AG10803 (cell line): Measurements from ENCODE around the gene FOLR2.

Experiments
- DNase-seq: peaks from one replicate; pipeline ENCODE4 v3.0.0; 2010; ENCODE audit warnings: low read depth
- H3K4me3 ChIP-seq: 2 replicates; pipeline ENCODE4 v1.5.1; 2011; ENCODE audit warnings: mild to moderate bottlenecking, low read length, control low read depth
- CTCF ChIP-seq: conservative IDR thresholded peaks from 2 replicates; pipeline ENCODE4 v1.5.1; 2011; ENCODE audit warnings: mild to moderate bottlenecking, low read length, control low read depth, inconsistent platforms

The FOLR2 gene

GRCh38 chr11:72267956-72268617 lies 51.5 kb downstream of the FOLR2 start:
- H3K4me3 ChIP-seq: no peak overlapping the region
- DNase-seq: no peak
- no peak for TF ChIP-seq CTCF
